GM12801 (cell line): ENCODE measurements around the gene ATAD3B.

Experiments used
- CTCF ChIP-seq: IDR thresholded peaks from one replicate; pipeline ENCODE4 v1.5.1; 2011; ENCODE audit warnings: control low read depth; ENCODE audit not compliant: insufficient read length; ENCODE audit errors: extremely low read depth

Gene ATAD3B

GRCh38 chr1:1435106-1435903, 36.3 kb upstream of the ATAD3B start, which contains the start of gene VWA1:
TSS of gene VWA1 (plus strand) at chr1:1435690. CDS start at chr1:1435749, 59 bp downstream.
- TF ChIP-seq CTCF: no peak

- no peak for TF ChIP-seq CTCF
These were observed 35.5 kb upstream of the ATAD3B start for GRCh38 chr1:1435911-1436629.

- TF ChIP-seq CTCF: no peak
These were observed 34.9 kb upstream of the ATAD3B start for GRCh38 chr1:1436630-1437032.

- TF ChIP-seq CTCF: no peak
These were observed 34.3 kb upstream of the ATAD3B start for GRCh38 chr1:1437033-1437903.

- no peak for TF ChIP-seq CTCF
These were observed 33.6 kb upstream of the ATAD3B start for GRCh38 chr1:1437904-1438376.

- no peak for TF ChIP-seq CTCF
These were observed 32.8 kb upstream of the ATAD3B start for GRCh38 chr1:1438531-1439381.
